C4-2B (cell line): ENCODE measurements around the gene DLX2.

ENCODE experiments used
- H3K27ac ChIP-seq: fragments of 450-650 bp; 2 replicates; pipeline ENCODE4 v1.5.1; 2017
- CTCF ChIP-seq: fragments of 450-650 bp; conservative IDR thresholded peaks from 2 replicates; pipeline ENCODE4 v1.5.1; 2017; ENCODE audit warnings: mild to moderate bottlenecking
- ZFX ChIP-seq: fragments of 450-650 bp; IDR thresholded peaks from 2 replicates; pipeline ENCODE4 v1.6.1; 2017

The DLX2 gene

GRCh38 chr2:172106108-172106961 is 3.6 kb upstream of the DLX2 start:
- TF ChIP-seq CTCF, result peak; percentile 14; the same call in 1 of the 2 replicates
- TF ChIP-seq ZFX, result no peak
- H3K27ac ChIP-seq, result no peak overlapping the region

- H3K27ac ChIP-seq, result no peak overlapping the region
- TF ChIP-seq CTCF (no peak), ZFX (no peak)
Observed at GRCh38 chr2:172105471-172106107, 2.9 kb upstream of the DLX2 start.

GRCh38 chr2:172103471-172104272 is 972 bp upstream of the DLX2 start:
- no peak overlapping the region for H3K27ac ChIP-seq
- TF ChIP-seq ZFX (no peak), CTCF (peak; percentile 95)

GRCh38 chr2:172101821-172102390 is 794 bp downstream of the DLX2 start:
- TF ChIP-seq ZFX (no peak), CTCF (no peak)
- H3K27ac ChIP-seq, result peak overlapping the region; percentile 62

GRCh38 chr2:172100935-172101820 is 1.5 kb downstream of the DLX2 start:
- no peak overlapping the region; the same call in 1 of the 2 replicates for H3K27ac ChIP-seq
- no peak for TF ChIP-seq ZFX
- no peak for TF ChIP-seq CTCF

GRCh38 chr2:172100080-172100934 is 2.4 kb downstream of the DLX2 start:
- no peak overlapping the region for H3K27ac ChIP-seq
- TF ChIP-seq ZFX (no peak), CTCF (no peak)
